ENCODE results near the gene PIP4K2C.
A peak's percentile ranks its signal among the peaks of the same experiment; 100 is the strongest.
"Not testable (repeated sequence)": the region's sequence is repeated elsewhere in the genome, so short reads cannot be mapped to it uniquely, and the experiment has no call there.

PIP4K2C gene

GRCh38 chr12:57632958-57633840, 42.2 kb downstream of the PIP4K2C start, which contains the start of gene B4GALNT1:
Gene B4GALNT1, minus strand, starts transcription at chr12:57633201. Its CDS starts 1,069 bp downstream, at chr12:57632132.
- TF ChIP-seq, protein P1, sequence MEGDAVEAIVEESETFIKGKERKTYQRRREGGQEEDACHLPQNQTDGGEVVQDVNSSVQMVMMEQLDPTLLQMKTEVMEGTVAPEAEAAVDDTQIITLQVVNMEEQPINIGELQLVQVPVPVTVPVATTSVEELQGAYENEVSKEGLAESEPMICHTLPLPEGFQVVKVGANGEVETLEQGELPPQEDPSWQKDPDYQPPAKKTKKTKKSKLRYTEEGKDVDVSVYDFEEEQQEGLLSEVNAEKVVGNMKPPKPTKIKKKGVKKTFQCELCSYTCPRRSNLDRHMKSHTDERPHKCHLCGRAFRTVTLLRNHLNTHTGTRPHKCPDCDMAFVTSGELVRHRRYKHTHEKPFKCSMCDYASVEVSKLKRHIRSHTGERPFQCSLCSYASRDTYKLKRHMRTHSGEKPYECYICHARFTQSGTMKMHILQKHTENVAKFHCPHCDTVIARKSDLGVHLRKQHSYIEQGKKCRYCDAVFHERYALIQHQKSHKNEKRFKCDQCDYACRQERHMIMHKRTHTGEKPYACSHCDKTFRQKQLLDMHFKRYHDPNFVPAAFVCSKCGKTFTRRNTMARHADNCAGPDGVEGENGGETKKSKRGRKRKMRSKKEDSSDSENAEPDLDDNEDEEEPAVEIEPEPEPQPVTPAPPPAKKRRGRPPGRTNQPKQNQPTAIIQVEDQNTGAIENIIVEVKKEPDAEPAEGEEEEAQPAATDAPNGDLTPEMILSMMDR (IDR thresholded peaks at IDR 0.05; ENCODE audit: borderline replicate concordance, control extremely low read depth, extremely low read depth, insufficient read depth, missing control alignments) = peak; percentile 87
- peak; percentile 86 for DNase-seq (ENCODE audit: low spot score)
- in situ Hi-C loops (cut with MboI; ENCODE audit: low sequenced_read_pairs, unreplicated experiment) = no loop called here

- DNase-seq (ENCODE audit: low spot score); in situ Hi-C loops (cut with MboI; ENCODE audit: low sequenced_read_pairs, unreplicated experiment): not testable (repeated sequence)
Measured at GRCh38 chr12:57636731-57637130, 45.7 kb downstream of the PIP4K2C start.

GRCh38 chr12:57637364-57637763, 46.4 kb downstream of the PIP4K2C start:
- TF ChIP-seq, protein P1 (IDR thresholded peaks at IDR 0.05; ENCODE audit: borderline replicate concordance, control extremely low read depth, extremely low read depth, insufficient read depth, missing control alignments) = no peak
- in situ Hi-C loops (cut with MboI; ENCODE audit: low sequenced_read_pairs, unreplicated experiment) = no loop called here
- DNase-seq (ENCODE audit: low spot score) = no peak

DNA sequence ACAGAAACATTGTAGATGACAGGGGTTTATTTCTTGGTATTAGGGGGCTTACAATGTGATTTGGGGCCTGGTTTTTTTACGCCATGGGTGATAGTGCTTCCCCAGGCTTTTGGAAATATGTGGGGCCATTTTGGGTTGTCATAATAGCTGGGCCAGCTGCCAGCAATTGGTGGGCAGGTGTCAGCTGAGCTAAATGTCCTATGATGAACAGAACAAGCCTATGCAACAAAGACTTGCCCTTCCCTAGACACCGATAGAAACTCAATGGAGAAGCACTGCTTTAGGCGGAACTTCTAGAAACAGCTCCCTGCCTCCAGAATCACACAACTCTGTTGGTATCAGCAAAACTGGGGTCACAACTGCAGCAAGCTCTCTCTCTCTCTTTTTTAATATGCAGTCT, 47.1 kb downstream of the PIP4K2C start:
- DNase-seq (ENCODE audit: low spot score) = no peak
- TF ChIP-seq, protein P1 (IDR thresholded peaks at IDR 0.05; ENCODE audit: borderline replicate concordance, control extremely low read depth, extremely low read depth, insufficient read depth, missing control alignments) = no peak
- in situ Hi-C loops (cut with MboI; ENCODE audit: low sequenced_read_pairs, unreplicated experiment) = no loop called here

- no peak for DNase-seq (ENCODE audit: low spot score)
- TF ChIP-seq, protein P1 (IDR thresholded peaks at IDR 0.05; ENCODE audit: borderline replicate concordance, control extremely low read depth, extremely low read depth, insufficient read depth, missing control alignments) = no peak
- in situ Hi-C loops (cut with MboI; ENCODE audit: low sequenced_read_pairs, unreplicated experiment) = no loop called here
Measured at GRCh38 chr12:57640175-57641042, 49.4 kb downstream of the PIP4K2C start.

GRCh38 chr12:57641699-57642442, 50.9 kb downstream of the PIP4K2C start:
- TF ChIP-seq, protein P1 (IDR thresholded peaks at IDR 0.05; ENCODE audit: borderline replicate concordance, control extremely low read depth, extremely low read depth, insufficient read depth, missing control alignments) = no peak
- DNase-seq (ENCODE audit: low spot score) = no peak
- in situ Hi-C loops (cut with MboI; ENCODE audit: low sequenced_read_pairs, unreplicated experiment) = no loop called here

- DNase-seq (ENCODE audit: low spot score); in situ Hi-C loops (cut with MboI; ENCODE audit: low sequenced_read_pairs, unreplicated experiment): not testable (repeated sequence)
Measured at GRCh38 chr12:57645990-57646658, 55.1 kb downstream of the PIP4K2C start.

DNA sequence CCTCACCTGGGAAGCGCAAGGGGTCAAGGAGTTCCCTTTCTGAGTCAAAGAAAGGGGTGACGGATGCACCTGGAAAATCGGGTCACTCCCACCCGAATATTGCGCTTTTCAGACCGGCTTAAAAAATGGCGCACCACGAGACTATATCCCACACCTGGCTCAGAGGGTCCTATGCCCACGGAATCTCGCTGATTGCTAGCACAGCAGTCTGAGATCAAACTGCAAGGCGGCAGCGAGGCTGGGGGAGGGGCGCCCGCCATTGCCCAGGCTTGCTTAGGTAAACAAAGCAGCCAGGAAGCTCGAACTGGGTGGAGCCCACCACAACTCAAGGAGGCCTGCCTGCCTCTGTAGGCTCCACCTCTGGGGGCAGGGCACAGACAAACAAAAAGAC, 55.7 kb downstream of the PIP4K2C start:
- DNase-seq (ENCODE audit: low spot score); in situ Hi-C loops (cut with MboI; ENCODE audit: low sequenced_read_pairs, unreplicated experiment): not testable (repeated sequence)

Data from GM13976 (cell line).